GM21576 (cell line): ENCODE measurements around the gene DOCK1.
"Not testable (repeated sequence)": the region's sequence is repeated elsewhere in the genome, so short reads cannot be mapped to it uniquely, and the experiment has no call there.

Source experiments
- ATAC-seq: cut with Tn5 transposase; IDR thresholded peaks from one replicate; pipeline ENCODE4 v1.9.1; 2021; ENCODE audit warnings: mild to moderate bottlenecking, moderate library complexity; ENCODE audit not compliant: unreplicated experiment

The DOCK1 gene

GRCh38 chr10:127298381-127298780, 393.2 kb downstream of the DOCK1 start:
- ATAC-seq: no peak

- not testable (repeated sequence) for ATAC-seq
These were observed 394.0 kb downstream of the DOCK1 start for GRCh38 chr10:127299192-127299591.

GRCh38 chr10:127299956-127300689, 394.9 kb downstream of the DOCK1 start:
- no peak for ATAC-seq

DNA sequence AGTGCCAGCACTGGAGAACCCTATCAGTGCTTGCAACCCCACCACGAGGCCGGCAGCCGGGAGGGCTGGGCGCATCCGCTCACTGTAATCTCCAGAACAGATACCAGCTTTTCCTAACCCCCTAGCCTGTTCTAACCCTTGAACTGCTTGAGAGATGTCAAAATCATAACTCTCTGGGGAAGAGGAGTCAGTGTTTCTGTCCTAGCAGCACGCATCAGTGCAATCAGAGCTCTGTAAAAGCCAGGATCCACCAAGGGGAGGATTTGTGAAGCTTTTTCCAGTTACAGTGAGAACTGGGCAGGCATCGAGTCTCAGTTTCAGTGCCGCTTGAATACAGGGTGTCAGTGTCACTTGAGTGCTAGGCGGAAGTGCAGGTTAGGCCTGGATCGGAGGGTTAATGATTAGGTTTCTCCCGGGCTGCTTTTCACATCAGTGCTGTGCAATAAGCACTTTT, 395.7 kb downstream of the DOCK1 start:
- no peak for ATAC-seq

GRCh38 chr10:127302343-127302742, 397.1 kb downstream of the DOCK1 start:
- no peak for ATAC-seq

DNA sequence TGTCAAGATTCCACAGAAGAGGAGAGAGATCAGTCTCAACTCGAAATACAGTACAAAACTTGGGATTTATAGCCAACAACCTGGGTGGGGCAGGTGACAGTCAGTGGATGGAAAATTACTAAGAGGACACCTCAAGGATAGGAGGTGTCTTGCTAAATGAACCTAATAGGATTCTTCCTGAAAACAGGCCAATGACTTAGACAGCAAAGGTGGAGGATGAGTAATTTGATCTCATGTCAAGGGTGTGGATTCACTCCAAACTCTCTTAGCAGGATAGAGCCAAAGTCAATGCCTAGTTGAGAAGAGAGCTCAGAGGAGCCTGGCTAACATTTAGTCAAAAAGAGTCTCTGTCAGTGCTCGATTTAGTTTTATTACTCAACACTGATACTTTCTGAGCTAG, 397.9 kb downstream of the DOCK1 start:
- ATAC-seq: no peak

GRCh38 chr10:127303746-127304145, 398.5 kb downstream of the DOCK1 start:
- ATAC-seq: no peak

DNA sequence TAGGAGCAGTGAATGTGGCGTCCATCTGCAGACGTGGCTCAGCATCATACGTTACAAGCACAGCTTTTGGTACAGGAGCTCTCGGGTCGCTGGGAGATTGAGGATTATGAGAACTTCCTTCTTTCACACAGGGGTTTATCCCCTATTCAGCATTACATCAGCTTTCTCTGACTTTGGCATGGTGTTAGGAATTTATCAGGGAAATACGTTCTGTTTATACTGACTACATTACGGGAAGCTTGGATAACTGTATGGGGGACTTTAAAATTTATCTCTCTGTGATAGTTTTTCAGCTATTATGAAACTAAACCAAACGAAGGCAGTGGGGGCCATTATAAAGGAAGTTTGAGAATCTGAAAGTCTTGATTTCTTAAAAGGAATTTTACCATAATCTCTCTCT, 401.3 kb downstream of the DOCK1 start:
- ATAC-seq: no peak

- no peak for ATAC-seq
These were observed 402.1 kb downstream of the DOCK1 start for GRCh38 chr10:127307338-127307737.

GRCh38 chr10:127308031-127308430, 402.8 kb downstream of the DOCK1 start:
- no peak for ATAC-seq

DNA sequence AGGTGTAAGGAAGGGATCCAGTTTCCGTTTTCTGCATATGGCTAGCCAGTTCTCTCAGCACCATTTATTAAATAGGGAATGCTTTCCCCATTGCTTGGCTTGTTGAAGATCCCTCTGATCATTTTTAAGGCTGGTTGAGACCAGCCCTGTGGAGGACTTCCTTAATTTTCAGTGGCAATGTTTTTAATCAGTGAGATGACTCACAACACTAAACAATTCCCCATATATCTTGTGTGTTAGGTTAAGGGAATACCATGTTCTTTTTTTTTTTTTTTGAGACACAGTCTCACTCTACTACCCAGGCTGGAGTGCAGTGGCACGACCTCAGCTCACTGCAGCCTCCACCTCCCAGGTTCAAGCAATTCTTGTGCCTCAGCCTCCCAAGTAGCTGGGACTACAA, 404.4 kb downstream of the DOCK1 start:
- ATAC-seq: not testable (repeated sequence)

DNA sequence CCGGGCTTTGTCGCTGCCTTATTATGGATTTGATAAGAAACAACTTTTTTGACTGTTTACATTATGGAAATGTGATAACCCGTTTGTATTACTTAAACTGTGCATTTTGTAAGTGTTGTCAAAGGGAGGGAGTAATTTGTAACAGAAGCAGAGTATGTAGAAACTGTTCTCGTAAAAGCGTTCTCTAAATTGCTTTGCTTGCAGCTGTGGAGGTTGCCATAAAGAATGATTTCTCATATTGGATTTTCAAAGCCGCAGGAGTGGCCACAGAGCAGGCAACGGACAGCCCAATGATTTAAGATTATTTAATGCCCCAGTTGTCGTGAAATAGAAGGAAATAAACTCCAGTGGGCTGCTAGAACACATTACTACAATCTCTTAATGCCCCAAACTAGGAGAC, 405.2 kb downstream of the DOCK1 start:
- ATAC-seq: no peak

DNA sequence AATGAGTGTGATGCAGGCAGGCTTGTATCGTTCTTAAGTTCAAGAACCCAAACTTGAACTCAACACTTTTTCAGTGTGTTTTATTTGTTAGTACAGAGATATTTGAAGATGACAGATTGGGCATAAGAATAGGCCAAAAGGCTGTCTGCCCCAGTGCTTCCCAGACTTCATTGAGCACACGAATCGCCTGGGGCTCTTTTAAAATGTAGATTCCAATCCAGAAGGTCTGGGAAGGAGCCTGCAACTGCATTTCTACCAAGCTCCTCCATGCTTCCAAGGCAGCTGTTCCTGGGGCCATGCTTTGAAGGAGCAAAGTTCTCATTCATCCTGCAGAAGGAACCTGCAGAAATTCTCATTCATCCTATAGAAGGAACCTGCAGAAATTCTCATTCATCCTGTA, 405.7 kb downstream of the DOCK1 start:
- no peak for ATAC-seq

DNA sequence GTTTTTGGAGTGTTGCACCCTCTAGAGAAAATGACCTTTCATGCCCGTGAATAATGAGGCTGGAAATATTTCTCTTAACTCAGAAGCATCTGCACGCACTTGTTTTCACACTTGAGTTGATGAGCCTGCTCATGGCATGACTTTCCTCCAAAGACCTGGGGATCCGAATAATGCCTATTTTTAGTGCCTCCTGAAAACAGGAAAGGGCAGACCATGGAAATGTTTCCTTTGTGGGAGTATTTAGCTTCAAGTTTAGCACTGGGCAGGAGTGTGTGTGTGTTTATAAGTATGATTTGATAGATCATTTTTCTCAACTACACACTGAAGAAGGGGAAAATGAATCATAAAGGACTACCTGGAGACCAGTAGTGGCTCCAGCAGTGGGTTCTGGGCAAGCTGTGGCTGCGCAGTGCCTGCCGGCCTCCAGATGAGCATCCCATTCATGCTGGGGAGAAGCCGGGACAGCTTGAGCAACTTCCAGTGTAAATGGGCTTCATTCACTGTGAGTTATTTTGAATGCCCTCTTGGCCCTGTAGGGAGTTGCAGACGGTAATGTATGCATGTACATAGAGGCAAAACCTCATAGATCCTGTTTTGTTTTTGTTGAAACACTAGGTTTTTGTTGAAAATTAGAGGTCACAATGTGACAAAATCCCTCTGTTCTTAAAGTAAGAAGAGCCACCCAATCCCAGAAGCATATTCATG, 408.9 kb downstream of the DOCK1 start:
- ATAC-seq: no peak

- ATAC-seq: no peak
These were observed 409.6 kb downstream of the DOCK1 start for GRCh38 chr10:127314797-127315196.

GRCh38 chr10:127315888-127316287, 410.7 kb downstream of the DOCK1 start:
- no peak for ATAC-seq

- ATAC-seq: no peak
These were observed 413.2 kb downstream of the DOCK1 start for GRCh38 chr10:127318396-127318795.

- no peak for ATAC-seq
These were observed 414.0 kb downstream of the DOCK1 start for GRCh38 chr10:127319271-127319670.

DNA sequence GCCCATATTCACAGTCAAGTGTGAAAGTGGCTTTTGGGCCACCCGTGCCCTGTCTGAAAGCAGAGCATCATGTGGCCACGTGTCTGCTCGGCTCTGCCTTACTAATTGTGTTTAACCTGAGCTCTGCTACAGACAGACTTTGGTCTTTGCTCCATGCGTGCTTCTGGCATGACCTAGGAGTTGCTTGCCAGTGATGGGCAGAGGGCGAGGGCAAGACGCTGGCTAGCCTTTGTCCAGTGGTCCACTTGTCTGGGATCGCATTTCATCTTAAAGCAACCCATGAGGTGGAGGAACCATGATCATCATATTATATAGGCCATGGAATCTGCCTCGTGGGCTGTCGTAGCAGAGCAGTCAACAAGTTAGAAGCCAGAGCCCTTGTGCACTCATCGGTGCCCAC, 414.5 kb downstream of the DOCK1 start:
- ATAC-seq: no peak

- ATAC-seq: no peak
These were observed 414.9 kb downstream of the DOCK1 start for GRCh38 chr10:127320176-127320575.

DNA sequence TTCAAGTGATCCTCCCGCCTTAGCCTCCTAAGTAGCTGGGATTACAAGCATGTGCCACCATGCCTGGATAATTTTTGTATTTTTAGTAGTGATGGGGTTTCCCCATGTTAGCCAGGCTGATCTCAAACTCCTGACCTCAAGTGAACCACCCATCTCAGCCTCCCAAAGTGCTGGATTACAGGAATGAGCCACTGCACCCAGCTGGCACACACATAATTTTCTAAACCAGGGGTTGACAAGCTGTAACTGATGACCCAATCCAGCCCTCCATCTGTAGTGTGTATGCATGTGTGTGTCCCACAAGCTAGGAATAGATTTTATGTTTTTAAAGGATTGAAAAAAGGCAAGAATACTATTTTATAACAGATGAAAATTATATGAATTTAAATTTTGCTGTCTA, 417.1 kb downstream of the DOCK1 start:
- no peak for ATAC-seq

GRCh38 chr10:127325506-127325905, 420.3 kb downstream of the DOCK1 start:
- no peak for ATAC-seq
